Chondrocyte (in vitro differentiated cells): ENCODE data around the gene PKD1L1. TPM values are rescaled to one million over a fixed set of nuclear protein-coding genes. Genes with fewer than 3 reads are reported as not detected.
"Not testable (repeated sequence)": the region's sequence is repeated elsewhere in the genome, so short reads cannot be mapped to it uniquely, and the experiment has no call there.

Experiments used
- DNase-seq: peaks from one replicate; pipeline ENCODE4 v3.0.0; 2021; ENCODE audit warnings: mixed read lengths, low spot score
- H3K27ac Mint-ChIP-seq: one replicate; pipeline ENCODE4 v1.8.0; 2021; ENCODE audit warnings: mild to moderate bottlenecking, moderate library complexity, mixed read lengths; ENCODE audit not compliant: unreplicated experiment
- H3K27me3 Mint-ChIP-seq: 2 replicates; pipeline ENCODE4 v1.8.0; 2021; ENCODE audit warnings: low read depth, mixed read lengths
- H3K36me3 Mint-ChIP-seq: 2 replicates; pipeline ENCODE4 v1.8.0; 2021; ENCODE audit warnings: low read depth, mixed read lengths
- H3K4me1 Mint-ChIP-seq: 2 replicates; pipeline ENCODE4 v1.8.0; 2021; ENCODE audit warnings: low read depth, mild to moderate bottlenecking, mixed read lengths
- H3K4me3 Mint-ChIP-seq: one replicate; pipeline ENCODE4 v1.8.0; 2021; ENCODE audit warnings: mild to moderate bottlenecking, moderate library complexity, mixed read lengths; ENCODE audit not compliant: unreplicated experiment
- H3K9me3 Mint-ChIP-seq: 2 replicates; pipeline ENCODE4 v1.8.0; 2021; ENCODE audit warnings: low read depth, mixed read lengths
- CTCF ChIP-seq: fragments of 200-600 bp; sonication (generic); IDR thresholded peaks from 2 replicates; pipeline ENCODE4 v1.5.0; 2021; ENCODE audit warnings: antibody characterized with exemption, mild to moderate bottlenecking, moderate library complexity
- total RNA-seq: library from RNA; stranded (reverse); gene quantifications from 3 replicates; pipeline ENCODE4 v1.2.1, GENCODE V29; 2021

PKD1L1 gene
- total RNA-seq, 1 donor from 2014 or later: 0.25 TPM

GRCh38 chr7:47758546-47758945, 189.7 kb downstream of the PKD1L1 start:
- peak overlapping the region; percentile 99 for H3K27ac Mint-ChIP-seq
- DNase-seq: no peak
- H3K36me3 Mint-ChIP-seq: peaks cover 2% of the 10 kb centered on the region
- no peak overlapping the region for H3K4me3 Mint-ChIP-seq
- no peaks in the 10 kb centered on the region for H3K27me3 Mint-ChIP-seq
- H3K4me1 Mint-ChIP-seq: peaks cover 75% of the 10 kb centered on the region
- no peak for TF ChIP-seq CTCF
- H3K9me3 Mint-ChIP-seq: peaks cover 13% of the 10 kb centered on the region

- peaks cover 16% of the 10 kb centered on the region for H3K9me3 Mint-ChIP-seq
- no peaks in the 10 kb centered on the region for H3K27me3 Mint-ChIP-seq
- no peak overlapping the region for H3K4me3 Mint-ChIP-seq
- peak; percentile 40 for TF ChIP-seq CTCF
- H3K36me3 Mint-ChIP-seq: peaks cover 2% of the 10 kb centered on the region
- DNase-seq: peak; percentile 98
- H3K4me1 Mint-ChIP-seq: peaks cover 70% of the 10 kb centered on the region
- H3K27ac Mint-ChIP-seq: peak overlapping the region; percentile 99
Observed at GRCh38 chr7:47757921-47758411, 190.3 kb downstream of the PKD1L1 start.

GRCh38 chr7:47756636-47757035, 191.6 kb downstream of the PKD1L1 start:
- Mint-ChIP-seq H3K27ac (peak overlapping the region; percentile 99), H3K4me3 (no peak overlapping the region), H3K36me3 (peaks cover 2% of the 10 kb centered on the region), H3K27me3 (no peaks in the 10 kb centered on the region), H3K4me1 (peaks cover 66% of the 10 kb centered on the region), H3K9me3 (peaks cover 16% of the 10 kb centered on the region)
- TF ChIP-seq CTCF: no peak
- DNase-seq: no peak

GRCh38 chr7:47755248-47755647, 193.0 kb downstream of the PKD1L1 start:
- Mint-ChIP-seq H3K27ac (peak overlapping the region; percentile 71), H3K27me3 (no peaks in the 10 kb centered on the region), H3K36me3 (peaks cover 2% of the 10 kb centered on the region), H3K4me1 (peaks cover 62% of the 10 kb centered on the region), H3K9me3 (peaks cover 8% of the 10 kb centered on the region), H3K4me3 (no peak overlapping the region)
- TF ChIP-seq CTCF: no peak
- DNase-seq: no peak

GRCh38 chr7:47751724-47752123, 196.5 kb downstream of the PKD1L1 start:
- not testable (repeated sequence) for H3K27ac Mint-ChIP-seq, H3K4me3 Mint-ChIP-seq, H3K27me3 Mint-ChIP-seq, DNase-seq, H3K9me3 Mint-ChIP-seq, H3K36me3 Mint-ChIP-seq
- H3K4me1 Mint-ChIP-seq: peaks cover 37% of the 10 kb centered on the region

- Mint-ChIP-seq H3K27ac (peak overlapping the region; percentile 33), H3K27me3 (no peaks in the 10 kb centered on the region), H3K9me3 (peaks cover 8% of the 10 kb centered on the region), H3K4me1 (peaks cover 33% of the 10 kb centered on the region), H3K4me3 (no peak overlapping the region), H3K36me3 (peaks cover 2% of the 10 kb centered on the region)
- TF ChIP-seq CTCF: no peak
- no peak for DNase-seq
Observed at GRCh38 chr7:47751043-47751442, 197.2 kb downstream of the PKD1L1 start.
